Measurements from ENCODE around the gene NHS.

DNA sequence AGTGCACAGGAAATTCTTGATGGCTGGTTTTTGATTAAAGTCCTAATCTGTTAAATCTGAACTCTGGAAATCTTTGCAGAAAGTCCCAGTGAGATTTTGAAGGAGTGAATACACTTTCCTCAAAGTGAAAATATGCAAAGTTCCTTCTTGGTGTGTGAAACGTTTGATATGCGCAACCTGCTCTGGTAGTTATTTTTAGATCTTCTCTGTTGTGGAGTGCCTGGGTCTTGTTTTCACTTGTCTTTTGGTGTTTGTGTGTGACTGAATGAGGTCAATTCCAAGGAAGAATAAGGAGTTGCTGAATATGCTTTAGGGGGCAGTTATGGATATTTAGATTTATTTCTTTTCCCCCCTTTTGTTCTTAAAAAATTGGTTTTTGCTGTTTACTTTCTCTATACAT is 404.0 kb downstream of the NHS start:
- TF ChIP-seq POLR2AphosphoS5 (IDR thresholded peaks at IDR 0.05; ENCODE audit: low read depth, low read length) (no peak), TAF1 (IDR thresholded peaks at IDR 0.05; ENCODE audit: borderline replicate concordance, insufficient read depth, low read length) (no peak), SIN3A (IDR thresholded peaks at IDR 0.05; ENCODE audit: borderline replicate concordance, insufficient read depth, low read length) (no peak), FOXP2 (optimal IDR thresholded peaks at IDR 0.05; ENCODE audit: borderline replicate concordance, extremely low read depth, extremely low read length, insufficient read depth) (no peak)
- TF ChIP-seq, protein P1, sequence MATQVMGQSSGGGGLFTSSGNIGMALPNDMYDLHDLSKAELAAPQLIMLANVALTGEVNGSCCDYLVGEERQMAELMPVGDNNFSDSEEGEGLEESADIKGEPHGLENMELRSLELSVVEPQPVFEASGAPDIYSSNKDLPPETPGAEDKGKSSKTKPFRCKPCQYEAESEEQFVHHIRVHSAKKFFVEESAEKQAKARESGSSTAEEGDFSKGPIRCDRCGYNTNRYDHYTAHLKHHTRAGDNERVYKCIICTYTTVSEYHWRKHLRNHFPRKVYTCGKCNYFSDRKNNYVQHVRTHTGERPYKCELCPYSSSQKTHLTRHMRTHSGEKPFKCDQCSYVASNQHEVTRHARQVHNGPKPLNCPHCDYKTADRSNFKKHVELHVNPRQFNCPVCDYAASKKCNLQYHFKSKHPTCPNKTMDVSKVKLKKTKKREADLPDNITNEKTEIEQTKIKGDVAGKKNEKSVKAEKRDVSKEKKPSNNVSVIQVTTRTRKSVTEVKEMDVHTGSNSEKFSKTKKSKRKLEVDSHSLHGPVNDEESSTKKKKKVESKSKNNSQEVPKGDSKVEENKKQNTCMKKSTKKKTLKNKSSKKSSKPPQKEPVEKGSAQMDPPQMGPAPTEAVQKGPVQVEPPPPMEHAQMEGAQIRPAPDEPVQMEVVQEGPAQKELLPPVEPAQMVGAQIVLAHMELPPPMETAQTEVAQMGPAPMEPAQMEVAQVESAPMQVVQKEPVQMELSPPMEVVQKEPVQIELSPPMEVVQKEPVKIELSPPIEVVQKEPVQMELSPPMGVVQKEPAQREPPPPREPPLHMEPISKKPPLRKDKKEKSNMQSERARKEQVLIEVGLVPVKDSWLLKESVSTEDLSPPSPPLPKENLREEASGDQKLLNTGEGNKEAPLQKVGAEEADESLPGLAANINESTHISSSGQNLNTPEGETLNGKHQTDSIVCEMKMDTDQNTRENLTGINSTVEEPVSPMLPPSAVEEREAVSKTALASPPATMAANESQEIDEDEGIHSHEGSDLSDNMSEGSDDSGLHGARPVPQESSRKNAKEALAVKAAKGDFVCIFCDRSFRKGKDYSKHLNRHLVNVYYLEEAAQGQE (IDR thresholded peaks at IDR 0.05; ENCODE audit: insufficient read depth in 1 of 2, low read depth in 2 of 2, low read length in 2 of 2), result no peak

All from PFSK-1 (cell line).